CD4-positive, alpha-beta T cell treated with Interleukin-6 at 100 ng/mL for 8 hours (primary cell): ENCODE results near the gene ARHGEF12.

Experiments
- DNase-seq: peaks from one replicate; pipeline ENCODE4 v3.0.0-alpha.2; 2020; ENCODE audit warnings: mixed read lengths, low spot score

The ARHGEF12 gene

DNA sequence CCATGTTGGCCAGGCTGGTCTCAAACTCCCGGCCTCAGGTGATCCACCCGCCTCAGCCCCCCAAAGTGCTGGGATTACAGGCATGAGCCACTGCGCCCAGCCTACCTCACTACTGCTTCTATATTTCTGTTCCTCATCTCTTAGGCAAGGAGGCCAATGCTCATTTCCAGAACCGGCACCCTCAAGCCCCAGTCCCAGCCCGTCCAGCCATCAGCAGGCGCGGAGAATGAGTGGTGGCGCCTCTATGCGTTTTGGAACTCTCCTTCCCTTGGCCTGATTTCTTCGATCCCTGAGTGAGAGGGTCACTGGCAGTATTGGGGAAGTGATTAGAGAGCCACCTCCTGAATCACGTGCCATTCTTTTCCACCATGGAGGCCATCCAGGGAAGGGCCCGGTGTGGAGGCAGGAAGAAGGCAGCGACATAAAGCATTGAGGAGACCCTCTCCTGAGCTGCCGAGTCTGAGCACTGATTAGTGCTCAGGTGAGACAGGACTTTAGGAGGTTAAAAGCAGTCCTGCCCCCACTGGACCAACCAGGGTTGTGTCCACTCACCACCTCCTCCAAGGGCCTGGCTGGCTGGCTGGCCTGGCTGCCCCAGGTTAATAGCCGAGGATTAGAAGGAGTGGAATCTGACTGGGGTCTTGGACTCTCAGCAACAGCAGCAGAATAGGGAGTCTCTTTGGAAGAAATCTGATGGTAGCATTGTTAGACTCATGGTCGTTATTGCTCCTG, 184.0 kb downstream of the ARHGEF12 start:
- no peak for DNase-seq

DNA sequence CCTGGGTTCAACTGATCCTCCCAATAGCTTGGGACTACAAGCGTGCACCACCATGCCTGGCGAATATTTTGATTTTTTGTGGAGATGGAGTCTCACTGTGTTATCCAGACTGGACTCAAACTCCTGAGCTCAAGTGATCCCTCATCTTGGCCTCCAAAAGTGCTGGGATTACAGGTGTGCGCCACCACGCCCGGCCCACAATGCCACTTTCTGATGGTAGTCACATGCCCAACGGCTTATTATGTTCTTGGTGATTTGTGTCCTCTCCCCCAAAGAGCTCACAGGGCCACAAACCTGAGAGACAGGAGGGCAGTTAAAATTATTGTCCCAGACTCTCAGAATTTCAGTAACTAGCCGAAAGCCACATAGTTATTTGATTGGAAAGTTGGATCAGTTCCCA, 185.0 kb downstream of the ARHGEF12 start:
- DNase-seq, result no peak

DNA sequence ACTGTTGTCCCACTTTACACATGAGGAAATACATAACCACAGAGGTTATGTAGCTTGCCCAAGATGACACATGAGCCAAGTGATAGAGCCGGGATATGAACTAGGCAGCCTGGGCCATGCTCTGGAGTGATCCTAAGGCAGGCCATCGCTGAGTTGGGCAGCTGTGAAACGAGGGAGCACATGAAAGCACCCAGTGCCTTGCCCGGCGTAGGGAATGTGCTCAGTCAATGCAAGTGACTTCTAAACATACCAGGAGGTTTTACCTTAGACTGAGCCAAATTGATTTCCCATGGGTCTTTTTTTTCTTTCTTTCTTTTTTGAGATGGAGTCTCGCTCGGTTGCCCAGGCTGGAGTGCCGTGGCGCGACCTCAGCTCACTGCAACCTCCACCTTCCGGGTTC, 185.8 kb downstream of the ARHGEF12 start:
- no peak for DNase-seq

DNA sequence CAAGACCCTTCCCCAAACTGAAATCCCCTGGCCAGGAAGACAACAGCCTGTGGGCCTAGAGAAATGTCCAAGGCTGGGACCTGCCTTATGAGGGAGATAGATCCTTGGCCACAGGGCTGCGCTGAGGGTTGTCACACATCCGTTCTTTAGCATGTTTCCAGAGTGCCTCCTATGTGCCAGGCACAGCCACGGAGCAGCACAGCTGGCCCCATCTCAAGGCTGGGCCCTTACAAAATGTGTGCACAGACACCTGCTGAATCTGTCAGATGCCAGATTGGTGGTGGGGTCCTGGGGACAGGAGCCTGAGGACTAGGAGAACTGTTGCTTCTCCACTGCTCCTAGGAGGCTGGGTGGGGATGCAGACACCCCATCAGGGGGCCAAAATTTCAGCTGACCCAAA, 186.5 kb downstream of the ARHGEF12 start:
- DNase-seq, result no peak

DNA sequence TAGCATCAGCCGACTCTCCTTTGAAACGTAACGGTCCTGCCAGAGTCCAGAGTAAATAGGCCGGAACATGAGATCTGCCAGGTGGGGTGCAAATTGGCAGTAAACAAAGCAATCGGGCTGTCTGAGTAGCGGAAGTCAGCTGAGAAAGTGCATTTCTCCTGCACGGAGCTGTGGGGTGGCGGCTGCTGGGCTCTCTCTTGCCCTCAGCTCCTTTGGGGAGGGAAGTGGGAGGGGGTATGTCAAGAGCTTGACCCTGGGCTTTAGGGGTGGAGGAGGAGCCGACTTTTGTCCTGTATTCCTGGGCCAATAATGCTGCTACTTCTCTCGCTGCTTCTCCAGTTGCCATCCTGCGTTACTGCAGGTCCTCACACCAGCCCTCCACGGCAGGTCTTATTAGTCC, 187.0 kb downstream of the ARHGEF12 start:
- no peak for DNase-seq

DNA sequence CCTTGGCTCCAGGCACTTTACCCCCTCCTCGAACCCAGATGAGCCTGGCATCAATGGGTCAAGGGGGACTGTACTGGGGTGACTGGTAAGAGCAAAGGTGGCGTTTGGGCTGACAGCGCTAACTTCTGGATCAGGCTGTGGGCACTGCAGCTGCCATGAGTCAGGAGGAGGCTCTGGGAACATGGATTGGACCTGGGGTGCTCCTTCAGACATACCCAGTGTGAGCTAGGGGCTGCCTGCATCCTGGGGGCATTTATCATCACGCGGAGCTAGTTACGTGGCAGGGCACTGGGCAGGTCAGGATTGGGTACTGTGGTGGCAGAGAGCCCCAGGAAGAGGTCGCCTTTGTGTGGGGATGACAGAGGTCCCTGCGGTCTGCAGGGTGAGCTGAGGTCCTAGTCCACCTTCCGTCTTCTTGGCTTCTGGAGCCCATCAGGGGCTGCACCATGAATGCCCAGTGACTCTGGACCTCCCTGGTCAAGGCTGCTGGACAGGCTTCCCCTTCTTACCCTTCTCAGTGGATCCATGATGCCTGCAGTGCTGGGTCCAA, 188.4 kb downstream of the ARHGEF12 start:
- DNase-seq, result no peak

DNA sequence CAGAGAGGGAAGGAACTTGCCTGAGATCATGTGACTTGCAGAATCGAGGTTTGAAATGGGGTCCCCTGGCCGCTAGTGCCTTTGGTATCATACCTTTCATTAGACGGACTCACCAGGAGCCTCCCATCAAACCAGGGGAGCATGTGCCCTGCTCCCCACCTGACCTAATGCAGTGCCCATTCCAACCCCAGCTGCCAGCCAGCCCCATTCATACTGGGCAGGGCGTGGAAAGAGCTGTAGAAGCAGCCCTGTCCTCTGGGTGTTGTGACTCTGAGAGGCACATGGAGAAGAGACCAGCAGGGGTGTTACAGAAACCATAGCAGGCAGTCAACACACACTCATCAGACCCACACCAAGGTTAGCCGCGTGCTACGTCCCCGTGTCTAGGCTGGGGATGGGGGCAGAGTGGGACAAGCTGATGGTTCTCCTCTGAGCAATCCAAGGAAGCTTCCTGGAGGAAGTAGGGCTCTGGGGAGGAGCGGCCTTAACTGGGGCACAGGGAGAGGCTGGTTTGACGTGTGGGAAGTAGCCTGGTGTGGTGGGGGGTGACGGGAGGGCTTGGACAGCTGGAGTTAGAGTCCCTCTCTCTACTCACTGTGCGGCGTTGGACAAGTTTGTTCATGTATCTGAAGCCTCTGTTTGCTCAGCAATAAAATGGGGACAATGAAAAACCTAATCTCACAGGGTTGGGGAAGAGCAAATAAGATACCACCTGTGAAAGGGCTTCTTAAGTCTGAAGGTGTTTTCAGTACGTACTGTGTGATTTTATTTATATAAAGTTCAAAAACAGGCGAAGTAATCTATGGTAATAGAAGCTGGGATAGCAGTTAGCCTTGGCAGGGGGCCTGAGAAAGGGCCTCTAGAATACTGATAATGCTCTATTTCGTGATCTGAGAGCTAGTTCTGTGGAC, 189.3 kb downstream of the ARHGEF12 start:
- no peak for DNase-seq

DNA sequence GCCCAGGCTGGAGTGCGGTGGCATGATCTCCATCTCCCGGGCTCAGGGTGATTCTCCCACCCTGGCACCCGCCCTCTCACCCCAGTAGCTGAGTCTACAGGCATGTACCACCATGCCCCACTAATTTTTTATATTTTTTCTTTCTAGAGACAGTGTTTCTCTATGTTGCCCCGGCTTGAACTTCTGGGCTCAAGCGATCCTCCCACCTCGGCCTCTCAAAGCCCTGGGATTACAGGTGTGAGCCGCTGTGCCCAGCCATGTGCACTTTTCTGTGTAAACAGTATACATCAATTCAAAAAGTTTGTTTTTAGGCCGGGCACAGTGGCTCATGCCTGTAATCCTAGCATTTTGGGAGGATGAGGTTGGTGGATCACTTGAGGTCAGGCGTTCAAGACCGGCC, 190.0 kb downstream of the ARHGEF12 start:
- DNase-seq, result no peak

DNA sequence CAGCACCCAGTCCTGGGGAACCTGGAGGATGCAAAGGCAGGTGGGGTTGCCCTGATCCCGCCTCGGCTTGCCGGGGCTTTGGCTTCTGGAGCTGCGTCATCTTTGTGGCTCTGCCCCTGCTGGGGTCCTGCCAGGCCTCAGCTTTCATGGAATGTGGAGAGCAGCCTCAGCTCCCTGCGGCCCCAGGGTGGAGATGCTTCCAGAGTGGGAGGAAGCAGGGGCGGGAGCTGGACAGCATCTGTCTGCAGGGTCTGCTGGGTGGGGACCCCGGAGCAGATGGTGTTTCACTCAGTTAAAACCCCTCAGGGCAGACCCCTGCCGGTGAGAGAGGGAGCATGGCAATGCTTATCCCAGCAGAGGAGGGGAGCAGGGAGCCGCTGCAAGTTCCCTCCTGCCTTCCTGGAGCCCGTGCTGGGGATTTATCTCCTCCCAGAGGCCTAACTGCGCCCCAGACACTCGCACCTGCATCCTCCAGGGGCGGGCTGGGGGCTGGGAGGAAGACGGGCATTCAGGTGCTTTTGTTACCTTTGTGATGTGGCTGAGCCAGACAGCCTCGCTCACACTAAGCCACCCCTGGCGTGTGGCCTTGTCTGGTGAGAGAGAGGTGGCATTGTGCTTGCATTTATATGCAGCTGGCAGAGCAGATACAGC, 191.0 kb downstream of the ARHGEF12 start:
- no peak for DNase-seq

DNA sequence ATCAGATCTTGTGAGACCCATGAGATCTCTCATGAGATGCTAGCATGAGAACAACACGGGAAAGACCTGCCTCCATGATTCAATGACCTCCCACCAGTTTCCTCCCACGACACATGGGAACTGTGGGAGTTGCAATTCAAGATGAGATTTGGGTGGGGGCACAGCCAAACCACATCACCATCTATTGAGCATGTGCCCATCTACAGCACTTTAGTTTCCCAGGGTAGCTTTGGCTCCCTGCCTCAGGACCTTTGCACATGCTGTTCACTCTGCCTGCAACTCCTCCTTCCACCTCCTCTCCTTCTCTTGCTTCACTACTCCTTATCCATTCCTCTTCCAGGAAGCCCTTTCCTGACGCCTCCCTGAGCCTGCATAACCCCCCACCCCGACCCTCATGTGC, 192.5 kb downstream of the ARHGEF12 start:
- no peak for DNase-seq

DNA sequence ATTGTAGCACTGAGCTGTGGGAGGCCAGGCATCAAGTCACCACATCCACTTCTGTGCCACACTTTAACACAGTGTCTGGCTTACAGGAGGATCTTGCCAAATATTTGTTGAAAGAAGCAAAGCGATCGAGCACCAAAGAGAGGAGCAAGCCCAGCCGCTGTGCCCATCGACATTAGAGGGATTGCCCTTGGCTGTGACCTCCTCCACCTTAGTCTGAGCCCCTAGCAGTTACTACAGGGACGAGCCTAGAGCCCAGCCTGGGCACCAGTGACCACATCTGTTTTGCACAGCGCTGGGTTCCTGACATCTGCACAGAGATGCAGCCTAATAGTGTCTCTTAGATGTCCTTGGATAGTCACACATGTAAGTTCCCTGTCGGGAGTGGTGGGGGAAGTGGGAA, 193.0 kb downstream of the ARHGEF12 start:
- DNase-seq, result no peak

DNA sequence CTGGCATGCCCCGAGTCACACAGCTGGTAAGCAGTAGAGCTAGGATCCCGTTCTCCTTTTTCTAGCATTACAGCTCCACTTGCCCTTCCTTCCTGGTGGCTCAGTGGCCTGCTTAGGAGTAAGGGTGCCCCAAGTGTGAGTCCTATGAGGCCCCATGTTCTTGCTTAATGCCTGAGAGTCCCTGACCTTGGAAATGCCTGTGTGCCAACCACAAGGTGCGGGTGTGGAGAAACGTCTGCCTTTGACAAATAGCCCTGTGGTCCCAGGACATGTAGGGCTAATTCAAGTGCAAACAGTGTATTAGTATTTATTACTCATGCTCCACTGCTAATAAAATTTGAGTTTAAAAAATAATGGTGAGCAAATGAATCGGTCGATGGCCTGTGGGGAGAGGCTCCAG, 193.7 kb downstream of the ARHGEF12 start:
- DNase-seq, result no peak

DNA sequence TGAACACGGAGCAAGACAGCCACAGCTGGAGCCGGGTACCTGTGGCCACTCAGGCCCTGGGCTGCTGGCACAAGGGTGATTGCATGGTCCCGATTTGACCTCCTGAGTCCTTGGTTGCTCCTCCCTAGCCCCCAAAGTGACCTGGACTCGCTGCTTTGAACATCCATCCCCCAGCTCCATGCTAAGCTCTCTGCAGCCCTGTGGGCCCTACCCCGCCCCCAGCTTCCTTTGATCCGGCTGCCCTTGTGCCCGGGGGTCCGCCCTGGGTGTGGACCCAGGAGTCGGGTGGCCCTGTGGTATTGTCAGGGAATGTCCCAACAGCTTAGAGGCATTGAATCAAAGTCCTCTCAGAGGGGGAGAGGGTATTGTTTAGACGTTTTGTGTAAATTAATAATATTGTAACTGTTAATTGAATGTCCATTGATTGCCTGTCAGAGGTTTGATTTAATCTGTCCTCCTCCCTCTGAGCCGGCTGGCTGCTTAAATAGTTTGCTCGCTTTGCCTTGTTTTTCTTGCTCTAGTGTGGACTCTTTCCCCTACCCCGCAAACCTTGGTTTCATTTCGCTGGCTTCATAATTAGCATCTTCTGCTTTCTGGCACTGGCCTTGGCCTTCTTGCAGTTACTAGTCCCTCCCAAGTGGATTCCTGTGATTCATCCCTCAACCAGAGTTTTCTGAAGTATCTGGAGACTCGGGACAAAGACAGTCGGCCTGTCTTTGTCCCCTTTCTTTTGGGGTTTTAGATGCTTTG, 196.0 kb downstream of the ARHGEF12 start:
- no peak for DNase-seq

DNA sequence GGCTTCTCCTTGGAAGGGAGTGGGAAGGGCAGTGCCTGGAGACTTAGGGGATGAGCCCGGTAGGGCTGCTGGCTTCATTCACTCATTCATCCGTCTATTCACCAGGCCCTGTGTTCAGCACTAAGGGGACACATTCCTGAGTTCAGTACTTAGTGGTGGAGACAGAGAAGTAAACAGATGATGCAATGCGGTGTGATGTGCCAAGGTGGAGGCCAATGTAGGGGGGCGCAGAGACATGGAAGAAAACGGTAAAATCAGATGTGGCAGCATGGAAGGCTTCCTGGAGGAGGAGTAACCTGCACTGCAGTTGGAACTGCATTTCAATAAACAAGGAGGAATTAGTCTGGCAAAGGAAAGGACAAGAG, 196.6 kb downstream of the ARHGEF12 start:
- DNase-seq, result no peak

DNA sequence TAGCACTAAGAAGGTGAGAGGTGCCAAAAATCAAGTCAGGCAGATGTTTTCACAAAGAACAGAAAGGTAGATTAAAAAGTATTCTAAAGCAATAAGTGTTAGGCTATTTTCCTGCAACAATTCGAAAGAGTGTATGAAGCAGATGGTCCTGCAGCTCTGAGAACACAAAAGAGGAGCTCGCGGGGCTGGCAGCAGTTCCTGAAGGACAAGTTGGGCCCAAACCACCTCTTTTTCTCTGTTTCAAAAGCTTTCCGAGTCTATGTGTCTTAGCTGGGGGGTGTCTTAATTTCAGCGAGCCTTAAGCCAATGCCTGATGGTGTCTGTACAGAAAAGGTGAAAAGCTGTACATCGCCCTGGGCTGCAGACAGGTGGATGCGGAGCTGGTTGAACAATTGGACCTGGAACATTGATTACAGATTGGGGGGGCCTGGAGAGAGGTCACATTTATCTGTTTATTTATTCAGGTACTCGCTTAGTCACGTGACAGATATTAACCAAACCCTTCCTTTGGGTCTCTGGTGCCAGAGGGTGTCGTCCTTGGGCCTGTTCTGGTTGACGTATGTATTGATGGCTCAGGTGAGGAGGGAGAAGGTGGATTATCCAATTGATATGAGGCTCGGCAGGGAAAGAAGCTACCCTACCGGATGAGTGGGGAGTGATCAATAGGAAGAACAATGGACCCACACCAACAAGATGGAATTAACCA, 200.0 kb downstream of the ARHGEF12 start:
- DNase-seq, result no peak

DNA sequence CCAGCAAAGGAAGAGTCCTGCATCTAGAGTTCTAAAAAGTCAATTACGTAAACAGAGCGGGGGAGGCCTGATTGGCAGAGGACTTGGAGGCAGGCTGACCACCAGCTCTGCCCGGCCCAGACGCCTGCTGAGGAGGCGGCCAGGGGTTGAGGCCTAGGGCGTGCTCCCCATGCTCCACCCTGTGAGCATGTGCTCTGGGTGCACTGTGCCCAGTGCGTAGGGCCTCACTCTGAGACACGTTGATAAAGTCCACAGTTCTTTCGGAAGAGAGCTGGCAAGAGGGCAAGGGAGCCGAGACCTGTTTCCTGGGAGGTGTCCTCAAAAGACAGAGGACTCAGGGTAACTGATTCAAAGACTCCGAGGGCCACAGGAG, 200.6 kb downstream of the ARHGEF12 start:
- DNase-seq, result no peak

DNA sequence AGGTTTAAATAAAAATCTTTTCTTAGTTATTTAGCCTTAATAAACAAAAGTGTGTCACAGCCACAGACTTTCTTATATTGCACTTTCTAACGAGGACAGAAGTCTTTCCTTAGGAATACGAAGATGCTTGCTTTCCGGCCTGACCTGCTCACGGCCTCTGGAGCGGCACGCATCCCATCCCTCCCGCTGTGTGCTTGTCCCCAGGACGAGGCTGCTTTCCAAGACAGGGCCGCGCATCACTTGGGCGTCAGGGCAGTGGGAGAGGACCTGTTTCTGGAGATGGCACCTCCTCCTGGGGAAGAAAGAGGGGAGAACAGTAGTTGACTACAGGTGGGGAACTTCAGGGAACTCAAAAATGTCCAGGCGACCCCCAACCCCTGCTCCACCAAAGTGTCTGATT, 201.8 kb downstream of the ARHGEF12 start:
- DNase-seq, result no peak

DNA sequence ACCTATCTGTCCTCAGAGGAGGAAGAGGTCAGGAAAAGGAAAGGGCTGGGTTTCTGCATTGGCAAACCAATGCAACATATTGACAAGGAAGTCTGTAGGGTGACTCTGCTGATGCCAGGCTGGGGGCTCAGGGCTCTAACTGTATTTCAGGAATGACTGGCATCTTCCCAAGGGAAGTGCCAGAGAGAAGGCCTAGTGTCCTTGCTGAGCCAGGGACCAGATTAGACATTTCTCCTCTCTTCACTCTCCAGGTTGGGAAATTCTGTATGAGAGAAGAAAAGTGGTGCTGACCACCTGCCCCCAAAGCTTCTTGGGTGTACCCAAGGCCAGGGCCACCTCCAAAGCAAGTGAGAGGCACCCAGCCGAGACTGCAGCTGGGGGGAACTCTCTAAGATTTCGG, 202.5 kb downstream of the ARHGEF12 start:
- no peak for DNase-seq
